GM19238 (cell line): ENCODE results near the gene PLEKHD1.
A peak's percentile ranks its signal among the peaks of the same experiment; 100 is the strongest.

ENCODE experiments used
- DNase-seq: peaks from one replicate; pipeline ENCODE4 v3.0.0; 2011; ENCODE audit warnings: low spot score; ENCODE audit not compliant: insufficient read length

The PLEKHD1 gene

GRCh38 chr14:69547701-69548348, 63.3 kb downstream of the PLEKHD1 start:
- peak; percentile 25 for DNase-seq

- no peak for DNase-seq
These were observed 64.0 kb downstream of the PLEKHD1 start for GRCh38 chr14:69548566-69548965.

- no peak for DNase-seq
These were observed 67.0 kb downstream of the PLEKHD1 start for GRCh38 chr14:69551511-69551910.

- no peak for DNase-seq
These were observed 68.7 kb downstream of the PLEKHD1 start for GRCh38 chr14:69553252-69553651.

GRCh38 chr14:69554500-69554899, 70.0 kb downstream of the PLEKHD1 start:
- no peak for DNase-seq

- DNase-seq: no peak
These were observed 74.2 kb downstream of the PLEKHD1 start for GRCh38 chr14:69558774-69559173.

GRCh38 chr14:69559581-69560011, 75.1 kb downstream of the PLEKHD1 start:
- DNase-seq: no peak

GRCh38 chr14:69560826-69561225, 76.3 kb downstream of the PLEKHD1 start:
- no peak for DNase-seq

- no peak for DNase-seq
These were observed 77.4 kb downstream of the PLEKHD1 start for GRCh38 chr14:69561893-69562292.

GRCh38 chr14:69567563-69567962, 83.0 kb downstream of the PLEKHD1 start:
- no peak for DNase-seq

GRCh38 chr14:69569859-69570258, 85.3 kb downstream of the PLEKHD1 start:
- no peak for DNase-seq

GRCh38 chr14:69570836-69571330, 86.4 kb downstream of the PLEKHD1 start:
- no peak for DNase-seq

- no peak for DNase-seq
These were observed 87.0 kb downstream of the PLEKHD1 start for GRCh38 chr14:69571449-69572029.

- DNase-seq: no peak
These were observed 87.7 kb downstream of the PLEKHD1 start for GRCh38 chr14:69572030-69572840.

GRCh38 chr14:69572841-69573135, 88.3 kb downstream of the PLEKHD1 start:
- DNase-seq: no peak

- no peak for DNase-seq
These were observed 88.8 kb downstream of the PLEKHD1 start for GRCh38 chr14:69573205-69573830.

- DNase-seq: no peak
These were observed 89.3 kb downstream of the PLEKHD1 start for GRCh38 chr14:69573831-69574262.

GRCh38 chr14:69574263-69574953, 89.9 kb downstream of the PLEKHD1 start, which contains the start of gene CCDC177:
Gene CCDC177 (minus strand): TSS chr14:69574871. CDS start chr14:69573622, 1,249 bp downstream.
- peak; percentile 74 for DNase-seq

- no peak for DNase-seq
These were observed 90.4 kb downstream of the PLEKHD1 start for GRCh38 chr14:69574954-69575295.

- DNase-seq: no peak
These were observed 94.9 kb downstream of the PLEKHD1 start for GRCh38 chr14:69579476-69579875.

- DNase-seq: no peak
These were observed 95.6 kb downstream of the PLEKHD1 start for GRCh38 chr14:69580009-69580577.
